ENCODE data around the gene PATL1.
"Not testable (repeated sequence)": the region's sequence is repeated elsewhere in the genome, so short reads cannot be mapped to it uniquely, and the experiment has no call there.

The PATL1 gene

GRCh38 chr11:59668950-59669610, at the start of gene PATL1:
PATL1 (minus strand) TSS chr11:59669037; CDS start chr11:59668895, 142 bp downstream.
- peak; percentile 68 to 99 (median 97) for DNase-seq

GRCh38 chr11:59716051-59716450, 47.2 kb upstream of the PATL1 start:
- DNase-seq = no peak

DNA sequence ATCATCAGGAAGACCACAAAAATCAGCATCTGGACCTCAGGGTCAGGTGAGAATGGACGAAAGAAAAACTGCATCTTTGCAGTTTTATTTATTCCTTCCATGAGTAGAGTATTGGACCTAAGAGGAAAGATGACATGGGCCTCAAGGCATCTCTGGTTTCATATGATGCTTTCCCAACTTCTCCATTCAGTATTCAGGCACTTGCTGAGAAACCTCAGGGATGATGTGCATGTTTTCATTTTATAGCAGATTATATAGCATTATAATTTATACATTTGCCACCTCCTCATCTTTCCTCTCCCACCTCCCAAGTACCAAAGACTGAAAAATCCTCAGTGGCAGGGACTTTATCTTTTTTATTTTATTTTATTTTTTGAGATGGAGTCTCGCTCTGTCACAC, 44.9 kb upstream of the PATL1 start, which contains the start of gene OR10V1:
Gene OR10V1, minus strand, starts transcription at position 101 of the 400 bp plus-strand sequence. Its CDS starts 0 bp downstream, at position 101.
- DNase-seq = no peak

DNA sequence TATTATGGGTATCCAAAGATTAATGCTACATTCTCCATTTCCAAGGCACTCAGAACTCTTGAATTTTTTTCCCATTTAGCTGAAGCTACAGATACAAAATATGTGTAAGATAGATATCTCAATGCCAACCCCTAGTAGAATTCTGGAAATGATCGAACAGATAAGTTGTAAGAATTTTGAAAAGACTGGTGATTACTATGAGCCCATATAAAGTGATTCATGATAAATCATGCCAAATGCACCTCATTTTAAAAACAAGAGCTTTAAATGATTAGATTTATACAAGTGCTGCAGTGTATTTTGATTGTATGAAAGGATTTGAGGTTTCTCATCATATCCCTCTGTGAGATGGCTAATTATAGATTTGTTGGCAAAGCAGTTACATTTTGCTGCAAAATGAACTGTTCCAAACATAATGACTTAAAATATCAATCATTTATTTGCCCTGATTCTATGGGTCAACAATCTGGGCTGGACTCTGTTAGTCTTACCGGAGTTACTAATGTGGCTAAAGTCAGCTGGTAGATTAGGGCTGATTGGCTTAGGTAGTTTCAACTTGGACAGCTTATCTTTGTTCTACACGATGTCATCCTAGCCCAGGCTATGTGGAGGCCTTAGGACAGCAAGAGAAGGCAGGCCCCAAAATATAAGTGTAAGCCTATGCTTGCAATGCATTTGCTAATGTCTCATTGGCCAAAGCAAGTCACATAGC, 41.5 kb upstream of the PATL1 start:
- DNase-seq = no peak

DNA sequence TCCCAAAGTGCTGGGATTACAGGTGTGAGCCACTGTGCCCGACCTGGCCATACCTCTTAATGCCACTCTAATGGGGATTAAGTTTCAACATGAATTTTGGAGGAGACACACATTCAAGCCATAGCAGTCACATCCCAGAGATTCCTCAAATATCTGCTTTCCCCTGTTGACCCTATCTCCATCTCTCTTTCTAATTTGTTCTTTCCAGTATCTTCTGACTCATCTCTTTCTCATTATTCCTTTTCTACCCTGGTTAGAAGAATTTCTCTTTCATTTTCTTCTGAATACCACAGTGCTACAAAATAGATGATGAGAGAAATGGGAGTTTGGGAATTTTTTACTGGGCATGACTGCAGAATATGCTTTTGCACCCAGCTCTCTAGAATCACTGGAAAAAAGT, 39.7 kb upstream of the PATL1 start:
- DNase-seq = no peak

- DNase-seq = no peak
Measured at GRCh38 chr11:59707371-59707770, 38.5 kb upstream of the PATL1 start.

- DNase-seq = no peak
Measured at GRCh38 chr11:59706518-59707285, 37.9 kb upstream of the PATL1 start.

DNA sequence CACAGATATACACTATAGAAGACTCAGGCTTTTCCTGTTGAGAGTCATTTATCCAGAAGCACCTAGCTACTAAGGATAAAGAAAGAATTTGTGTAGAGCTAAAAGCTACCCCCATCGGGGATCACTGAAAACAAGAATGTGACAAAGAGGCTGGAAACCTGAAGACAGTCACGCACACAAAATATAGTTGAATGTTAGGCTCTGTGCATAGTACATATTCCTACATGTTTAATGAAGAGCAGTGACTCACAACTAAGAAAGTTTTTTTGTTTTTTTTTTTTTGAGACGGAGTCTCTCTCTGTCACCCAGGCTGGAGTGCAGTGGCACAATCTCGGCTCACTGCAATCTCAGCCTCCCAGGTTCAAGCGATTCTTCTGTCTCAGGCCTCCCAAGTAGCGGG, 36.5 kb upstream of the PATL1 start:
- no peak for DNase-seq

- not testable (repeated sequence) for DNase-seq
Measured at GRCh38 chr11:59703515-59703914, 34.7 kb upstream of the PATL1 start.

GRCh38 chr11:59700157-59700556, 31.3 kb upstream of the PATL1 start:
- not testable (repeated sequence) for DNase-seq

DNA sequence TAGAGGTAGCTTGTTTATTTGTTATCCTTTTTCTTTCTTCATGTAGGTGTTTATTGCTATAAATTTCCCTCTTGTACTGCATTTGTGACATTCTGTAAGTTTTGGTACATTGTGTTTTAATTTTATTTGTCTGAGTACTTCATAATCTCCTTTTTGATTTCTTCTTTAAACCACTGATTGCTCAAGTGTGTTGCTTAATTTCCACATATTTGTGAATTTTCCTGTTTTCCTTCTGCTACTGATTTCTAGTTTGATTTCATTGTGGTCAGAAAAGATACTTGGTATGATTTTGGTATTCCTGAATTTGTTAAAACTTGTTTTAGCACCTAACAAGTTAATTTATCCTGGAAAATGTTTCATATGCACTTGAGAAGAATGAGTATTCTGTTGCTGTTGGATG, 29.7 kb upstream of the PATL1 start:
- no peak for DNase-seq

DNA sequence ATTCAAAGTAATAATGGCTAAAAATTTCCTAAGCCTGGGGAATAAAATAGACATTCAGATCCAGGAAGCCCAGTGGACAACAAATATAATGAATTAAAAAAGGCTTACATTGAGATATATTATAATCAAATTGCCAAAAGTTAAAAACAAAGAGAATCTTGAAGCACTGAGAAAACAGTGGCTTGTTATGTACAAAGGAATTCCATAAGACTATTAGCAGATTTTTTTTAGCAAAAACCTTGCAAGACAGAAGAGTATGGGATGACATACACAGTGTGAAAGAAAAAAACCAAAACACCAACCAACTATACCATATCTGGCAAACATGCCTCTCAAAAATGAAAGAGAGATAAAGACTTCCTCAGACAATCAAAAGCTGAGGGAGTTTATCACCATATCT, 24.1 kb upstream of the PATL1 start:
- no peak for DNase-seq

- DNase-seq = no peak
Measured at GRCh38 chr11:59691156-59691555, 22.3 kb upstream of the PATL1 start.

DNA sequence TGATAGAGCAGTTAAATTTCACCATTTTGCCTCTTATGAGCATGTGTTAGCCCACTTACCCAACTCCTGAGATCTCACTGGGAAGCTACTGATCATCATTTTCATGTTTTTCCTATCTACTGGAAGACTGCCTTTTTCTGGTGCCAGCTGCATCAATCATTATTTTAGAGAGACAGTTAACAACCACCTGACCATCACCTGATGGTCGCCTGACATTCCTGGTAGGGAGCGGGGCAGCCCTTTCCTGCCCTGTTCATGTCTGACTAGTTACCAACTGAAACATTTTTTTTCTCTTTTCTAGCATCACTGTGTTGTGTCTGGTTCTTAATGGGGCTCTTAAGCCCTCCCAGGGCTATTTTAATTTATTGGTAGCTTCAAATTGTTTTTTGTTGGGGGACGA, 20.2 kb upstream of the PATL1 start:
- DNase-seq = no peak

DNA sequence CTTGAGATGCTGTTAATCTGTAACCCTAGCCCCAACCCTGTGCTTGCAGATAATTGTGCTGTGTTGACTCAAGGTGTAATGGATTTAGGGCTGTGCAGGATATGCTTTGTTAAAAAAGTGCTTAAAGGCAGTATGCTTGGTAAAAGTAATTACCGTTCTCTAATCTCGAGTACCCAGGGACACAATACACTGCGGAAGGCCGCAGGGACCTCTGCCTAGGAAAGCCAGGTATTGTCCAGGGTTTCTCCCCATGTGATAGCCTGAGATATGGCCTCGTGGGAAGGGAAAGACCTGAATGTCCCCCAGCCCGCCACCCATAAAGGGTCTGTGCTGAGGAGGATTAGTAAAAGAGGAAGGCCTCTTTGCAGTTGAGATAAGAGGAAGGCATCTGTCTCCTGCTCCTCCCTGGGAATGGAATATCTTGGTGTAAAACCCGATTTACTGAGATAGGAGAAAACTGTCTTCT, 12.5 kb upstream of the PATL1 start:
- not testable (repeated sequence) for DNase-seq

DNA sequence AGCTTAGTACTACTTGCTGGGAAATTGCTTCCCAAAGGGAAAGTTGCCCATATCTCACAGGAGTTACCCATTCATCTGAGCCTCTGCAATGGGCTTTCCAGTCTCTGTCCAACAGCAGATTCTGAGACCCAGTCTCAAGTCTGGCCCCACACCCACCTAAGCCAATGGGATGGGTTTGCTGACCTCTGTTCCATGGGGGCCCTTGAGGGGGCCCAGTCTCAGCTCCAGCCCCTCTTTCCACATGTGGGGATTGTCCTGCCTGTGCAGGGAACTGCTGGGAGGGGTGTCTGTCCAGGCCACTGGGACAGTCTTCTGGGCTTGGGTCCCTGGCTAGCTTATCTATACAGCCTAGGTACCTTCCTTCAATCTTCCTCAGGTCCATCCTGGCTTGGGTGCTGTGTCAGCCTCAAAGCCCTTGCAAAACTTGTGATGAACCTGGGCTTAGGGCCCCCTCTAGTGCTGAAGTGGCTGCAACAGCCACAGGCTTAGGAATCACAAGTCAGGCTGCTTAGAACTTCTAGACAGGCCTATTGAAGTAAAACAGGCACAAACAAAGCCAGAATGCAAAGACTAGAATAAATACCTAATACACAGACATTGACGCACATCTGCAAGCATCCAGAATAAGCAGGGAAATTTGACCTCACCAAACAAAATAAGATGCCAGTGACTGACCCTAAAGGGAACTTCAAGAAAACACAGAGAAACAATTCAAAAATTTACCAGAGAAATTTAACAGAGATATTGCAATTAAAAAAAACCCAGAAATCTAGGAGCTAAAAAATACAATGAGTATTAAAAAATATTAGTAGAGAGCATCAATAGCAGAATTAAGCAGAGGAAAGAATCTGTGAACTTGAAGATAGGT, 11.7 kb upstream of the PATL1 start:
- peak in 14 of 56 donors; percentile 1 to 43 (median 4) for DNase-seq

DNA sequence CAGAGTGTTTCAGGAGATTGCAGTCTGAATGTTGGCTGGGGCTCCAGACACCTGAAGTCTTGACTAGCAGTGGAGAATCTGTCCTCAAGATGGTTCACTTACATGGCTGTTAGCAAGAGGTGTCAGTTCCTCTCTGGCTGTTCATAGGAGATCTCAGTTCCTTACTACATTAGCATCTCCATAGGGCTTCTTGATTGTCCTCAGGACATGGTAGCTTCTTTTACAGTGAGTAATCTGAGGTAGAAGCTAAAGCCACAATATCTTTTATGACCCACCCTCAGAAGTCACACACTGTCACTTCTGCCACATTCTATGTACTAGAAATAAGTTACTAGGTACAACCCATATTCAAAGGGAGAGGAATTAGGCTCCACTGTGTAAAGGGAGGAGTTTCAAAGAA, 10.5 kb upstream of the PATL1 start:
- DNase-seq = no peak

GRCh38 chr11:59678813-59679165, 10.0 kb upstream of the PATL1 start:
- no peak for DNase-seq

DNA sequence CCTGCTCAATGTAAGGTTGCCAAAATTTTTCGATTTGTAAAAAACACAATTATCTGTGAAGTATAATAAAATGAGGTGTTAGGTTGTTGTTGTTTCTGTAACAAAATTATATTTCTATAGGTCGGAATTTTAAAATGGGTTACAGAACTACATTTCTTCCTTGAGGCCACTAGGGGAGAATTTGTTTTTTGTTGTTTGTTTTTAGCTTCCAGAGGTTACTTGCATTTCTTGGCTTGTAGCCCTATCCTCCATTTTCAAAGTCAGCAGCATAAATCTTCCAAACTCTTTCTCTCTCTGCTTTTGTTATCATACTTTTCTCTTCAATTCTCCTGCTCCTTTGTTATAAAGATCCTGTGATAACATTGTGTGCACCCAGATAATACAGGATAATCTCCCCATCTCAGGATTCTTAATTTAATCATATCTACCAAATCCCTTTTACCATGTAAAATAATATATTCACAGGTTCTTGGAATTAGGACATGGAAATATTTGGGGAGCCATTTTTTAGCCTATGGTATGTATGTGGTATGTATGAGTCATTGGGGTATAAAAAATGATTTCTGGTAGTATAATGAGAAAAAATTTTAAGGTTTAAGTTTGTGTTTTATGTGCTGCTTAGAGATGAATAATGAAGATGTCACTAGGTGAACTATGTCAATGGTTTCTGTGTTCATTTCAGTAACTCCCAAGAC, 9.4 kb upstream of the PATL1 start:
- DNase-seq = no peak

- DNase-seq = no peak
Measured at GRCh38 chr11:59676205-59676604, 7.4 kb upstream of the PATL1 start.

GRCh38 chr11:59674291-59674690, 5.5 kb upstream of the PATL1 start:
- no peak for DNase-seq
